ENCODE data around the gene TMEM88.

DNA sequence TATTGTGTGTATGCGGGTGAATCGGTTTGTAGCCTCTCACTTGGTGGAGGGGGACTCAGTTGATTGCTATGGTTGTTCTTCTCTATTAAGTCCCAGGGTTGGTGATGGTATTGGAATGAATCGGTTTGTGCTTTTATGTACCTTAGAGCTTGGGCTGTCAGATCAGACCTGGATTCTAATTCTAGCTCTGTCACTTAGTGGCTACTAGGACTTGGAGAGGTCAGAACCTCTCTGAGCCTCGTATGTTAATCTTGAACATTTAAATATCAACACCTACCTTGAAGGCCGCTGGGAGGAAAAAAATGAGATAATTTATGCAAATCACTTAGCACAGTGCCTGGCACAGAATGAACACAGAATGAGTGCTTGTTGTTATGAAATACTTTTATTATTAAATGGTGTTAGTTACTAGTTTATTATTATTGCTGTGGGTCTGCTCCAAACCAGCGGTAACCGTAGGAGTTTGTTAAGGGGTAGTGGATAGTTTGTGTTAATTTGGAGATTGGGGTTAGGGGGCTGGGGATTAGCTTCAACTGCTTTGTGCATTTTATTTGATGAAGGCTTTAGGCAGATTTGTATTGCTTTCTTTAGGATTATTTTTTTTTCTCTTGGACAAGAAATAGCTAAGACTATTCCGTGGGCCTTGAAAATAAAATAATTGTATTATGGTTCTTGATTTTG, 17.3 kb upstream of the TMEM88 start:
- TF ChIP-seq EP300 (IDR thresholded peaks at IDR 0.05) (no peak), POLR2AphosphoS5 (IDR thresholded peaks at IDR 0.05) (no peak), POLR2A (IDR thresholded peaks at IDR 0.05) (no peak)
- TF ChIP-seq, protein P1, sequence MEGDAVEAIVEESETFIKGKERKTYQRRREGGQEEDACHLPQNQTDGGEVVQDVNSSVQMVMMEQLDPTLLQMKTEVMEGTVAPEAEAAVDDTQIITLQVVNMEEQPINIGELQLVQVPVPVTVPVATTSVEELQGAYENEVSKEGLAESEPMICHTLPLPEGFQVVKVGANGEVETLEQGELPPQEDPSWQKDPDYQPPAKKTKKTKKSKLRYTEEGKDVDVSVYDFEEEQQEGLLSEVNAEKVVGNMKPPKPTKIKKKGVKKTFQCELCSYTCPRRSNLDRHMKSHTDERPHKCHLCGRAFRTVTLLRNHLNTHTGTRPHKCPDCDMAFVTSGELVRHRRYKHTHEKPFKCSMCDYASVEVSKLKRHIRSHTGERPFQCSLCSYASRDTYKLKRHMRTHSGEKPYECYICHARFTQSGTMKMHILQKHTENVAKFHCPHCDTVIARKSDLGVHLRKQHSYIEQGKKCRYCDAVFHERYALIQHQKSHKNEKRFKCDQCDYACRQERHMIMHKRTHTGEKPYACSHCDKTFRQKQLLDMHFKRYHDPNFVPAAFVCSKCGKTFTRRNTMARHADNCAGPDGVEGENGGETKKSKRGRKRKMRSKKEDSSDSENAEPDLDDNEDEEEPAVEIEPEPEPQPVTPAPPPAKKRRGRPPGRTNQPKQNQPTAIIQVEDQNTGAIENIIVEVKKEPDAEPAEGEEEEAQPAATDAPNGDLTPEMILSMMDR (IDR thresholded peaks at IDR 0.05) = no peak

Measured in upper lobe of left lung (tissue), 4 donors.